NCI-H748 treated with DMSO at 0.1 percent for 48 hours (cell line): ENCODE results near the gene C3orf38.
A peak's percentile ranks its signal among the peaks of the same experiment; 100 is the strongest.
"Not testable (repeated sequence)": the region's sequence is repeated elsewhere in the genome, so short reads cannot be mapped to it uniquely, and the experiment has no call there.

Source experiments
- DNase-seq: peaks from one replicate; lab custom pipeline; 2025; lab: John Stamatoyannopoulos, UW

Gene C3orf38

GRCh38 chr3:88149509-88150362 lies at the start of gene C3orf38:
TSS of gene C3orf38 (plus strand) at chr3:88149959. CDS start at chr3:88150053, 94 bp downstream.
- DNase-seq: peak; percentile 65

- no peak for DNase-seq
Observed at GRCh38 chr3:88101142-88101541, 48.6 kb upstream of the C3orf38 start.

- no peak for DNase-seq
Observed at GRCh38 chr3:88105325-88105724, 44.4 kb upstream of the C3orf38 start.

DNA sequence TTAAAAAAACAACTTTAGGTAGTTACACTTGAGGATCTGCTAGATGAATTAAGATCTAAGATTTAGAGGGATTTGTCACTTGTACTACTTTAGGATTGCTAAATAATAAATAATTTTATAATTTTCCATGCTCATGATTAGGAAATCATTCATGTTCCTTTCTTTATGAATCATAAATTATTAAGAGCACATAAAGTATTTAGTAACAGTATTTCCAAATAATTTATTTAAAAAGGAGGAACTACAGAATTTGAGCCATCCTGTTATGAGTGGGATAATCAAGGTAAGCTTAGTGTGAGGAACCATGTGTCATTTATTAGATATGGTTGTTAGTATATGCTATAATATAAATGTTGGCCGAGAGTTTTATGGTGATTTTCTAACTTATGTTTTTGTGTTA lies 37.5 kb upstream of the C3orf38 start:
- no peak for DNase-seq

DNA sequence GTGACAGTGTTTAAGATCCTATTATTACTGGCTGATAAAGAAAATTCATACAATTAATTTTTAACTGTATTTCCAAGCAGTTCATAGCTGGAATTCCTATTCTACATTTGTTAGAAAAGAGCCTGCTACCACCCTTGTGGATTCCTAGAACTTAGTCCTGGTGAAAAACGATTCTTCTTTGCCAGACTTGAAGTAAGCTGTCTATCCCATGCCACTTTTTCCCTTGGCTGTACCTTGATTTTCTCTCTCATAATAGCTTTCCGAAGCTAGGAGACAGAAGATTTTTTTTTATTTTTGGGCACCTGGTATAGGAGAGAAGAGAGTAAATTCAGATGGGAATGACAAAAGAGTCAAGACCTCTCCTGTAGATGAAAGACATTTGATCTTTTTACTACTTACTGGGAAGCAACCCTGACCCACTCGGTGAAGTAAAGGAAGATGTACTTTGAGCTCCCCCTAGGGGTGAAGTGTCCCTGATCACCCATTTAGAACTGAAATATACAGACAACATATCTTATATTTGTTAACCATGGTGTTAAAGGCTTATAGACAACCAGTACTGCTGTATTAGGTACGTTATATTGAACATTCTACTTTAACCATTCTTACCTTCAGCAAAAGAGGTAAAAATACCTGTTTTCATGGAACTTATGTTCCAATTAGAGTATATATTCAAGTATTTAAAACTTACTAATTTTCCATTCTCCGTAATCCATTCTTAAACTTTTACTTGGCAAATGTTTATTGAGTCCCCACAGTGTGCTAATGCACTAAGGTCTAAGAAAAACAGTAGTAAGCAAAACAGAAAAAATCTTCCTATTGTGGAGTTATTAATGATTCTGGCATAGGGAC lies 36.2 kb upstream of the C3orf38 start:
- DNase-seq: peak; percentile 9

DNA sequence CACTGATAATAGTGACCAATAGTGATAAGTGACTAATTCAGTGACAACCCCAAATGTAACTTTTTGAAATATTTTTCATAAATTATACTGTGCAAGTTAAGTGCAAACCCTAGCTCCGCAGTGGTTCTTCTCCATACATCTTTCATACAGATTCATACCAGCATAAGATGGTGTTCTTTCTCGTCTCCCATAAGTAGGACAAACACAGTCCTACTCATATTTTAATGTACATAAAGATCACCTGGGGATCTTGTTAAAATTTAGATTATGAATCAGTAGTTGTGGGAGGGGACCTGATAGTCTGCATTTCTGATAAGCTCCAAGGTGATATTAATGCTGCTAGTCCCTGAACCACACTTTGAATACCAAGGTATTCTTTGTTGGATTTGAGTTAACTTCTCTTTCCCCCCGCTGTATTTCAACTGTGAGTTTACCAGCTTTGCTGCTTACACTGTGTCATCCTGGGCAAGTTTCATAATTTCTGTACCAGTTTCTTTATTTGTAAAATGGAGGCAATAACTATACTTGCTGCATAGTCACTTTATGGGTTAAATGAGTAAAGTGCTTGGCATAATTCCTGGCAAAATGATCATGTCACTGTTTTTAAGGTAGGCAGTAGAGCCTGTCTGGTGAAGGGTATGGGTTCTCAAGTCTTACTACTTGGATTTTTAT lies 34.7 kb upstream of the C3orf38 start:
- no peak for DNase-seq

GRCh38 chr3:88117683-88118082 lies 32.1 kb upstream of the C3orf38 start:
- no peak for DNase-seq

DNA sequence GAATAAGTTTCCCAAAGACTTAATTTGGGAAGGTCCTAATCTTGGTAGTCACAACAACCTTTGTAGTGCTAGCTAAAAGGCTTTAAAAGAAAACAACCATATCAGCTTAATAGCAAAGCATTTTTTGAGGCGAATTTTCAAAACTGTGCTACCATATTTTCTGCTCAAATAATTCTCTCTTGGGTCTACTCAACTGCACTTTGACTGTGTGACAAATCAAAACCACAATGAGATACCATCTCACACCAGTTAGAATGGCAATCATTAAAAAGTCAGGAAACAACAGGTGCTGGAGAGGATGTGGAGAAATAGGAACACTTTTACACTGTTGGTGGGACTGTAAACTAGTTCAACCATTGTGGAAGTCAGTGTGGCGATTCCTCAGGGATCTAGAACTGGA lies 31.2 kb upstream of the C3orf38 start:
- not testable (repeated sequence) for DNase-seq

GRCh38 chr3:88123526-88123925 lies 26.2 kb upstream of the C3orf38 start:
- DNase-seq: no peak

DNA sequence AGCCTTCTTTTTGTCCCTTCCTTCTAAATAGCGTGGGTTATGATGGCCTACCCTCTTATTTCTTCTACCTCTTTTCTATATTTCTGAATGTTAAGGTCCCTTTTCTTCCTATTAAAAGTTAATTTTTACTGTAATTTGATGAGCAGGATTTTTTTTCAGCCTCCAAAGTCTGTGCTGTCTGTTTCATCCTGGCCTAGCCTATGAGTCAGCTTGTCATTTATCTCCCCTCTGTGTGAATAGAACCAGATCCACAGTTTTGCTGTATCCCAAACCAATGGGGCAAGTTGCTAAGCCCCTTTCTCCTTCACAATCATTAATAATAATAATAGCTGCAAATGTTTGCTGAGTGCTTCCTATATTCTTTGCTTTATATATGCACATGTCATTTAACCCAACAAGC lies 18.1 kb upstream of the C3orf38 start:
- no peak for DNase-seq

- no peak for DNase-seq
Observed at GRCh38 chr3:88132894-88133293, 16.9 kb upstream of the C3orf38 start.

DNA sequence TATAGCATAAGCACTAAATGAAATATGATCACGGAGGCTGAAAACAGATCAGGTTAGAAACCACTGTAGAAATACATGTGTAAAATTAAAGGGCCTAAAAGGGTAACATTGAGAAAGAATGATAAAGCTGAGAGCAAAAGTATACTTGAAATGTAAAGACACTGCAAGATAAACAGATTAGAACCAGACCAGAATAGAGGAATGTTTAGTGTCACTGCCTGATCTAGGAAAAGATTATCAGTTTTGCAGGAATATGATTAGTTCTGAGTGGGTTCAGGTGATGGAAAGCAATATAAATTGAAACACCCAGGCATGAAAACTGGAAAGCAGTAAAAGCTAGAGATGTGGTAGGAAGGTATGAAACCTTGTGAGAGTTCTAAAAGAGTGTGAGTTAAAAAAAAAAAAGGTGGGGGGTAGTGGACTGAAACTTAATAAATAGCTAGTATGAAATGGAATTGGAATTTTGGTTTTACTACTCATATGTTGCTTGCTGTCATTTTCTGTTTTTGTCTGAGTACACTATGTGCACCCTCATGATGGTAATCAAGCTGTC lies 16.0 kb upstream of the C3orf38 start:
- DNase-seq: no peak

DNA sequence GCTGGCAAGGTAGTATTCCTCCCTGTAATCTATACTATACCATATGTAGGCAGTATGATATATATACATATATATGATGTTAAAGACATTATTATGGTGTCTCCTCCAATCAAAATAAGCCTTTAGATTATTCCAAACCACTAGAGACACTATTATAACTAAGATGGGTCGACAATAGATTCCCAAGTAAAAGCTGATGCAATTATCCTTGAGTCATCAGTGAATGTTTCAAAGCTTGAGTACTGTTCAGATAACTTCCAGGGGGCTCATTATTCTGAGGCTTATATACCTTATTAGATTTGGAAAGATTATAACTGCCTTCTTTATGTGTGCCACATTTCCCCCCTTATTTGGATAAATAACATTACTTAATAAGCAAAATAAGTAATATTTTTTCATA lies 11.9 kb upstream of the C3orf38 start:
- no peak for DNase-seq

GRCh38 chr3:88141458-88142083 lies 8.2 kb upstream of the C3orf38 start:
- no peak for DNase-seq

DNA sequence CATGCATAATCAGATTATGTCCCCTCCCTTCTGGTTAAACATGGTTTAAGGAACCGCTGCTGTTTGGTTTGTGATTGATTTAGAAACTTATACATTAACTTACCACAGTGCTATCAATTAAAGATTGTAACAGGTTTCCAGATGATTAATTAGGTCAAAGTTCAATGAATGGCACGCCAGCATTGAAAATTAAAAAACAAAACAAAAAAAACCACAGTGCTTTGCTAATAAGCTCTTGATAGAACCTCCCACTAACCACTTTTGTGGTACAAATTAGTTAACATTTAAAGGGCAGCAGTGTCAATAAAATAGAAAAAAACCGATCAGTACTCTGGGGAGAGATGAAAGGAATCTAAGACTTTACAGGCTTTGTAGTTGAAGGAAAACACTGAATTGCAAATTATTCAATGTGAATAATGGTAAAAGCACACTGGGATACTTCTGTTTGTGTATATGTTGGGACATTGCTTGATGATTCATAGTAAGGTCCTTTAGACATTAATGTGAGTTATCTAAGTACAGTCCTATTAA lies 7.6 kb upstream of the C3orf38 start:
- no peak for DNase-seq

DNA sequence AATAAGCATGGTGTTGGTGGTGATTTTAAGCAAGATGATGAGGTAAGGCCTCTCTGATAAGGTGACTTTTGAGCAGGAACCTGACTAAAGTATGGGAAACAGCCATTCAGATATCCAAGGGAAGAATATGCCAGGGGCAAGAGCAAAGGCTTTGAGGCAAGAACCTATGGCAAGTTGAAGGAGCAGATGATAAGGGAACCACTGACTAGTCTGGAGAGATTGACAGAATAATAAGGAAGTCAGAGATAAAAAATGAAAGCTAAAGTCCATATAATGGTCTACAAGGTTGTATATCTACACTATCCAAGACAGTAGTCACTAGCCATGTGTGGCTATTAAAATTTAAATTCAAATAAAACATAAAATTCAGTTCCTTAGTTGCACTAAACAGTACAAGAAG lies 2.5 kb upstream of the C3orf38 start:
- no peak for DNase-seq

DNA sequence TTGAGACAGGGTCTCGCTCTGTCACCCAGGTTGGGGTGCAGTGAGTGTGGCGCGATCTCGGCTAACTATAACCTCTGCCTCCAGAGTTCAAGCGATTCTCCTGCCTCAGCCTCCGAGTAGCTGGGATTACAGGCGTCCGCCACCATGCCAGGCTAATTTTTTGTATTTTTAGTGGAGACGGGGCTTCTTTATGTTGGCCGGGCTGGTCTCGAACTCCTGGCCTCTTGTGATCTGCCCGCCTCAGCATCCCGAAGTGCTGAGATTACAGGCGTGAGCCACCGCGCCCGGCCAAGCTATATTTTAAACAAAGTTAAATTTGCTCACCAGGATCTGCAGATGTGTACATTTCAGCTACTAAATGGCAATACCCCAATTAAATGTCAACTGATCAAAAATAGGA lies 1.1 kb upstream of the C3orf38 start:
- DNase-seq: no peak

- no peak for DNase-seq
Observed at GRCh38 chr3:88149101-88149508, 654 bp upstream of the C3orf38 start.

DNA sequence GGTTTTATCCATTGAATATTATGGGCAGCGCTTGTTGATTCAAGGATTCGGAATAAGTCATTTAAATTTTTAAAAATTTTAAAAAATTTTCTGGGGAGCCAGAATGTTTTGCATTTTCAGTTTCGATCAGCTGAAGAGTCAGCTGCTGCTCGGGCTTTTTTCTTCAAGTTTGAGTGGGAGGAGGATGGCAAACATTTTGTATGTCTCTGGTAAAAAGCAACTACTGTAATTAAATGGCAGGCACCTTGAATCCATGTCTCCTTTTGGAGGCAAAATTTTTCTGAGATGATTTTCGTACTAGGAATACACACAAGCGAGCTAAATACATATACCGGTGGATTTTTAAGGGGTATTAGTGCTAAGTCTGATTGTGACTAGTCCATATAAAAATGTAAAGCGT lies 612 bp downstream of the C3orf38 start:
- DNase-seq: no peak

GRCh38 chr3:88150806-88151205 lies 1.0 kb downstream of the C3orf38 start:
- DNase-seq: no peak

DNA sequence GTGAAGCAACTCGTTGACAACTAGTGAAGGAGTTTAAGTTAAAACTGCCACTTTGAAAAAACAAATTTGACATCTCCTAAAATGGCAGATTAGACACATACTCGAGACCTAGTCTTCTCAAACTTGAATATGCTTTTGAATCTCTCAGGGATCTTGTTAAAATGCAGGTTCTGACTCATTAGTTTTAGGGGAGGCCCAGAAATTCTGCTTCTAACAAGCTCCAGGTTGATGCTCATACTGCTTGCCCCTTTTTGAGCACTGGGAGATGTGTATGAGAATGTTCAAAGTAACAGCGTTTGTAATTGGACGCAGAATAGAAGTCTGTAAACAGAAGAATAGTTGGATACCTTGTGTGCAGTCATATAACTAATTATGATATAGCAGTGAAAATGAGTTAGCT lies 1.6 kb downstream of the C3orf38 start:
- DNase-seq: no peak

DNA sequence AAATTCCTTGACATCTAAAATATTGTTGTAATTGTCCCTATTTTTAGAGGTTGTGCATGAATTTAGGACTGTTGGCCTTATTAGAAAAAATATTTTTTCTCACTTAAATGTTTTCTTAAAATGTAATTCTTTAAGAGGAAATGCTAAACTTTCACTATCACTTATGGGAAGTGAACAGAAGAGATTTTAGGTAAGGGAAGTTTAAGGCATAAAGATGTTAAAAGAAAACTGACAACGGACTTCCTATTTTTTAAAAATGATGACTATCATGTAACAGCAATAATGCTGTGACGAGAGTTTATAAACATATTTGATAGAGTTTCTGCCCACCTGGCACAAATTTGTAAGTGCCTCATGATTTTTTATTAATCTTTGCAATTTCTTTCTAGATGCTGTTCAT lies 3.1 kb downstream of the C3orf38 start:
- no peak for DNase-seq
